ENCODE measurements around the gene R3HDM4.

- TF ChIP-seq POLR2AphosphoS5 (IDR thresholded peaks at IDR 0.05; ENCODE audit: low read depth) (no peak), CTCF (IDR thresholded peaks at IDR 0.05; ENCODE audit: insufficient read depth, low read length) (no peak), GABPA (IDR thresholded peaks at IDR 0.05; ENCODE audit: low read depth) (no peak), SPI1 (IDR thresholded peaks at IDR 0.05; ENCODE audit: borderline replicate concordance, low read depth) (no peak)
Observed at GRCh38 chr19:901216-902092, 11.6 kb downstream of the R3HDM4 start.

All from HL-60 (cell line).